IMR-90 (cell line): ENCODE results near the gene MCTP1. TPM values are rescaled to one million over a fixed set of nuclear protein-coding genes. Genes with fewer than 3 reads are reported as not detected.

Experiments
- ATAC-seq: fragments of 200-7000 bp; cut with Tn5 transposase; 2 replicates; pipeline ENCODE4 v1.9.1; 2020; ENCODE audit warnings: low read depth, mild to moderate bottlenecking, moderate library complexity
- BruUV-seq: library from RNA; stranded (reverse); fragments of 400-500 nt; replicated peaks from 2 replicates; lab custom pipeline; 2021; lab: Mats Ljungman, UMichigan
- CTCF ChIA-PET: fragments of 300-600 bp; formaldehyde crosslinking; extraction: SDS; loops from one replicate; lab custom pipeline; 2021; ENCODE audit warnings: antibody characterized with exemption; lab: Yijun Ruan, JAX
- POLR2A ChIA-PET: fragments of 300-600 bp; sonication (Branson Sonifier 250); formaldehyde crosslinking; loops from one replicate; lab custom pipeline; 2022; ENCODE audit warnings: antibody characterized with exemption; ENCODE audit not compliant: unreplicated experiment; lab: Charles Lee
- DNase-seq: peaks from one replicate; pipeline ENCODE4 v3.0.0; 2013
- H2AFZ ChIP-seq: replicated peaks from 2 replicates; pipeline ENCODE3; 2013; ENCODE audit warnings: low read length, mild to moderate bottlenecking; ENCODE audit not compliant: poor library complexity
- H2AK5ac ChIP-seq: 2 replicates; pipeline ENCODE4 v1.6.1; 2013; ENCODE audit warnings: low read depth, low read length, inconsistent platforms
- H2AK9ac ChIP-seq: replicated peaks from 2 replicates; pipeline ENCODE3; 2013; ENCODE audit warnings: mild to moderate bottlenecking, low read depth, low read length, moderate library complexity; ENCODE audit not compliant: poor library complexity
- H2BK120ac ChIP-seq: 2 replicates; pipeline ENCODE4 v1.6.1; 2013; ENCODE audit warnings: low read depth, low read length, inconsistent platforms
- H2BK15ac ChIP-seq: 3 replicates; pipeline ENCODE4 v1.6.1; 2013; ENCODE audit warnings: low read depth, low read length, inconsistent platforms
- H2BK20ac ChIP-seq: 2 replicates; pipeline ENCODE4 v1.6.1; 2013; ENCODE audit warnings: low read depth, mild to moderate bottlenecking, inconsistent platforms, low read length, moderate library complexity
- H2BK5ac ChIP-seq: 2 replicates; pipeline ENCODE4 v1.6.1; 2013; ENCODE audit warnings: mild to moderate bottlenecking, low read depth, low read length, inconsistent platforms; ENCODE audit not compliant: poor library complexity, severe bottlenecking
- H3K14ac ChIP-seq: replicated peaks from 2 replicates; pipeline ENCODE4 v1.6.1; 2013; ENCODE audit warnings: low read depth, low read length, inconsistent platforms
- H3K18ac ChIP-seq: 2 replicates; pipeline ENCODE4 v1.6.1; 2013; ENCODE audit warnings: low read depth, low read length, control low read depth
- H3K23ac ChIP-seq: 2 replicates; pipeline ENCODE4 v1.6.1; 2013; ENCODE audit warnings: low read depth, low read length, inconsistent platforms
- H3K27ac ChIP-seq: 2 replicates; pipeline ENCODE4 v1.5.1; 2013; ENCODE audit warnings: mild to moderate bottlenecking, control low read depth, low read length; ENCODE audit not compliant: insufficient read depth
- H3K27me3 ChIP-seq: 2 replicates; pipeline ENCODE4 v1.6.1; 2013; ENCODE audit warnings: low read length; ENCODE audit not compliant: control insufficient read depth, insufficient read depth
- H3K36me3 ChIP-seq: 2 replicates; pipeline ENCODE4 v1.6.1; 2013; ENCODE audit warnings: low read length, mixed read lengths; ENCODE audit not compliant: control insufficient read depth, insufficient read depth
- H3K4ac ChIP-seq: 2 replicates; pipeline ENCODE4 v1.6.1; 2013; ENCODE audit warnings: low read depth, low read length, inconsistent platforms
- H3K4me1 ChIP-seq: 2 replicates; pipeline ENCODE4 v1.6.1; 2013; ENCODE audit warnings: low read length, mixed read lengths; ENCODE audit not compliant: control insufficient read depth, insufficient read depth
- H3K4me2 ChIP-seq: 2 replicates; pipeline ENCODE4 v1.6.1; 2013; ENCODE audit warnings: low read depth, mild to moderate bottlenecking, control low read depth, low read length, moderate library complexity
- H3K4me3 ChIP-seq: 2 replicates; pipeline ENCODE4 v1.5.1; 2013; ENCODE audit warnings: low read depth, mild to moderate bottlenecking, control low read depth, low read length, moderate library complexity; ENCODE audit not compliant: insufficient read depth
- H3K56ac ChIP-seq: 2 replicates; pipeline ENCODE4 v1.6.1; 2013; ENCODE audit warnings: low read length, inconsistent platforms; ENCODE audit not compliant: insufficient read depth; ENCODE audit errors: extremely low read depth
- H3K79me1 ChIP-seq, 2 experiments: 2 replicates each; pipeline ENCODE4 v1.6.1; 2013; ENCODE audit warnings: low read length in 2 of 2, inconsistent platforms in 1 of 2, low read depth in 1 of 2
- H3K9ac ChIP-seq: 2 replicates; pipeline ENCODE4 v1.6.1; 2013; ENCODE audit warnings: low read depth, low read length, control low read depth
- H3K9me1 ChIP-seq: 2 replicates; pipeline ENCODE4 v1.6.1; 2013; ENCODE audit warnings: low read length, inconsistent platforms; ENCODE audit not compliant: insufficient read depth
- H3K9me3 ChIP-seq: 2 replicates; pipeline ENCODE4 v1.6.1; 2013; ENCODE audit warnings: low read length; ENCODE audit not compliant: control insufficient read depth, insufficient read depth
- H4K20me1 ChIP-seq: 2 replicates; pipeline ENCODE4 v1.6.1; 2013; ENCODE audit warnings: low read length, inconsistent platforms; ENCODE audit not compliant: insufficient read depth
- H4K5ac ChIP-seq: 2 replicates; pipeline ENCODE4 v1.6.1; 2013; ENCODE audit warnings: mild to moderate bottlenecking, low read depth, low read length, control low read depth
- H4K8ac ChIP-seq, 2 experiments: 2 replicates each; pipeline ENCODE4 v1.6.1; 2013; ENCODE audit warnings: low read depth in 2 of 2, low read length in 2 of 2, control low read depth in 1 of 2, inconsistent platforms in 1 of 2
- H4K91ac ChIP-seq: 2 replicates; pipeline ENCODE4 v1.6.1; 2013; ENCODE audit warnings: low read depth, low read length, inconsistent platforms; ENCODE audit not compliant: insufficient read depth
- BHLHE40 ChIP-seq: fragments of 150-350 bp; IDR thresholded peaks from 2 replicates; pipeline ENCODE4 v1.6.1; 2016; ENCODE audit warnings: mild to moderate bottlenecking, low read depth, low read length
- CEBPB ChIP-seq: IDR thresholded peaks from 2 replicates; pipeline ENCODE4 v1.6.1; 2012; ENCODE audit warnings: low read depth, low read length, improper control_type of control experiment
- CHD1 ChIP-seq: IDR thresholded peaks from 2 replicates; pipeline ENCODE4 v1.6.1; 2012; ENCODE audit warnings: low read depth, low read length, improper control_type of control experiment
- FOS ChIP-seq: fragments of 150-350 bp; IDR thresholded peaks from 2 replicates; pipeline ENCODE4 v1.6.1; 2016; ENCODE audit warnings: low read depth, low read length
- MAFK ChIP-seq: IDR thresholded peaks from 2 replicates; pipeline ENCODE4 v1.6.1; 2012; ENCODE audit warnings: low read depth, low read length, improper control_type of control experiment
- MAZ ChIP-seq: IDR thresholded peaks from 2 replicates; pipeline ENCODE4 v1.6.1; 2012; ENCODE audit warnings: low read depth, mild to moderate bottlenecking, low read length, improper control_type of control experiment, moderate library complexity, borderline replicate concordance
- MXI1 ChIP-seq: IDR thresholded peaks from 2 replicates; pipeline ENCODE4 v1.6.1; 2012; ENCODE audit warnings: low read depth, mild to moderate bottlenecking, low read length, moderate library complexity, borderline replicate concordance
- NFE2L2 ChIP-seq: fragments of 150-350 bp; IDR thresholded peaks from 2 replicates; pipeline ENCODE4 v1.6.1; 2016; ENCODE audit warnings: low read depth, mild to moderate bottlenecking, low read length
- RAD21 ChIP-seq: IDR thresholded peaks from 2 replicates; pipeline ENCODE4 v1.6.1; 2012; ENCODE audit warnings: low read length, improper control_type of control experiment
- RFX5 ChIP-seq: IDR thresholded peaks from 2 replicates; pipeline ENCODE4 v1.8.0; 2012; ENCODE audit warnings: low read depth, mild to moderate bottlenecking, low read length, moderate library complexity
- SMC3 ChIP-seq: fragments of 150-350 bp; IDR thresholded peaks from 2 replicates; pipeline ENCODE4 v1.6.1; 2016; ENCODE audit warnings: low read depth, mild to moderate bottlenecking, antibody characterized with exemption, low read length, moderate library complexity
- WGBS, 2 experiments: methylation state at CpG; one replicate each; pipeline versions ENCODE4 v1.1.5 to v1.1.7; 2013; ENCODE audit warnings: missing lambda C conversion rate in 2 of 2; ENCODE audit not compliant: insufficient read length in 1 of 2; ENCODE audit errors: extremely low coverage in 2 of 2; 5-methylcytosine and 5-hydroxymethylcytosine counted together
- dilution Hi-C: fragments of 300-500 bp; cut with HindIII; formaldehyde crosslinking; loops from one replicate; pipeline ENCODE4 v1.14.3; 2018; ENCODE audit warnings: low sequenced_read_pairs; ENCODE audit not compliant: unreplicated experiment
- in situ Hi-C: fragments of 300-500 bp; cut with MboI; formaldehyde crosslinking; loops from 3 replicates; pipeline ENCODE4 v1.14.3; 2019; ENCODE audit warnings: low sequenced_read_pairs, inconsistent platforms, mixed read lengths
- intact Hi-C: fragments of 100-400 bp; cut with micrococcal nuclease; formaldehyde crosslinking; loops from 2 replicates; pipeline ENCODE4 v1.10.0; 2022
- polyA plus RNA-seq, 3 experiments: library from polyadenylated mRNA; depleted of rRNA; stranded (reverse); fragments of >200 nt; gene quantifications; 2 replicates each; pipeline ENCODE4 v1.2.3, GENCODE V29; 2012; ENCODE audit warnings: low replicate concordance in 1 of 3
- total RNA-seq: library from RNA; depleted of rRNA; stranded (reverse); fragments of >200 nt; gene quantifications from 2 replicates; pipeline ENCODE4 v1.2.3, GENCODE V29; 2012

Gene MCTP1
- total and polyA plus RNA-seq, 2 of the 4 experiments (the other 2 are of a cell fraction) = 0.21 TPM; not detected in 1

GRCh38 chr5:94788527-94788926 lies 496.4 kb downstream of the MCTP1 start:
- BruUV-seq = no TSS peak
- no peaks in the 10 kb centered on the region for H3K9me3 ChIP-seq
- H3K4me2 ChIP-seq = no peak overlapping the region
- H3K4ac ChIP-seq = no peak overlapping the region
- dilution Hi-C loops (no loop called here), in situ Hi-C loops (no loop called here), intact Hi-C loops (no loop called here)
- no peak overlapping the region for H3K14ac ChIP-seq
- no peaks in the 10 kb centered on the region for H4K20me1 ChIP-seq
- H2BK120ac ChIP-seq = no peak overlapping the region
- H3K9me1 ChIP-seq = peaks cover 4% of the 10 kb centered on the region; the same call in 1 of the 2 replicates
- H3K36me3 ChIP-seq = no peaks in the 10 kb centered on the region
- no peak for DNase-seq
- no peak overlapping the region for H3K27ac ChIP-seq
- H4K91ac ChIP-seq = no peak overlapping the region
- no peak overlapping the region for H4K8ac ChIP-seq
- no peak overlapping the region for H2BK15ac ChIP-seq
- H3K23ac ChIP-seq = no peak overlapping the region
- POLR2A ChIA-PET = no interaction called here
- no peak overlapping the region for H2BK20ac ChIP-seq
- no peak overlapping the region for H3K4me3 ChIP-seq
- H3K56ac ChIP-seq = no peak overlapping the region
- no peak overlapping the region for H3K9ac ChIP-seq
- H2AK5ac ChIP-seq = no peak overlapping the region
- H3K18ac ChIP-seq = no peak overlapping the region
- no peak for TF ChIP-seq MAFK
- no peak for TF ChIP-seq CHD1
- no peak for TF ChIP-seq MAZ
- no peak for TF ChIP-seq RFX5
- TF ChIP-seq CEBPB = no peak
- TF ChIP-seq RAD21 = no peak
- no peak for TF ChIP-seq BHLHE40
- no peak for TF ChIP-seq FOS
- no peak for TF ChIP-seq MXI1
- no peak for TF ChIP-seq SMC3
- TF ChIP-seq NFE2L2 = no peak
- no peak overlapping the region for H2AK9ac ChIP-seq
- no peak for ATAC-seq
- peaks cover 3% of the 10 kb centered on the region; the same call in 1 of the 2 replicates for H3K4me1 ChIP-seq
- H2AFZ ChIP-seq = no peak overlapping the region
- H3K79me1 ChIP-seq = no peaks in the 10 kb centered on the region
- H3K27me3 ChIP-seq = no peaks in the 10 kb centered on the region
- WGBS, 2 experiments = no CpG with 5 or more reads among the region's 4 CpGs
- no peak overlapping the region for H4K5ac ChIP-seq
- CTCF ChIA-PET = no interaction called here
- no peak overlapping the region for H2BK5ac ChIP-seq
